ENCODE data around the gene CD40LG.

DNA sequence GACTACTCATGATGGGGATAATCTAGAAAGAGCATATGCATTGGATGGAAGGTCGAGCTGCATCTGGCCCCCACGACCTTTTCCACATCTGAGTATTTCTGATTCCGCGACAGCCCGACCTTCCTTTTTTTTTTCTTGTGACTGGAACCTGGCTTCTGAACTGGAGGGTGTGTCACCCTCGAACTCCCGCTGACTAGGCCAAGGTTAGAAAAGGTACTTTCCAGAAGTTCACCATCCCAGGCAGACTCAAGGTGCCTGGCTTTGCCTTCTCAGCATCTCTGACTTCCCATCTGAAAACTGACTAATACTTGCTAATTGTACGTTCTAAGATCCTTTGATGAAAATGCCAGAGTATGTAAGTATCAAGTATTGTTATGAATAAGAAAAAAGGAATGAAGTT, 49.3 kb upstream of the CD40LG start:
- no peak for TF ChIP-seq EZH2 (IDR thresholded peaks at IDR 0.05; ENCODE audit: low read length)
- TF ChIP-seq, protein P1, sequence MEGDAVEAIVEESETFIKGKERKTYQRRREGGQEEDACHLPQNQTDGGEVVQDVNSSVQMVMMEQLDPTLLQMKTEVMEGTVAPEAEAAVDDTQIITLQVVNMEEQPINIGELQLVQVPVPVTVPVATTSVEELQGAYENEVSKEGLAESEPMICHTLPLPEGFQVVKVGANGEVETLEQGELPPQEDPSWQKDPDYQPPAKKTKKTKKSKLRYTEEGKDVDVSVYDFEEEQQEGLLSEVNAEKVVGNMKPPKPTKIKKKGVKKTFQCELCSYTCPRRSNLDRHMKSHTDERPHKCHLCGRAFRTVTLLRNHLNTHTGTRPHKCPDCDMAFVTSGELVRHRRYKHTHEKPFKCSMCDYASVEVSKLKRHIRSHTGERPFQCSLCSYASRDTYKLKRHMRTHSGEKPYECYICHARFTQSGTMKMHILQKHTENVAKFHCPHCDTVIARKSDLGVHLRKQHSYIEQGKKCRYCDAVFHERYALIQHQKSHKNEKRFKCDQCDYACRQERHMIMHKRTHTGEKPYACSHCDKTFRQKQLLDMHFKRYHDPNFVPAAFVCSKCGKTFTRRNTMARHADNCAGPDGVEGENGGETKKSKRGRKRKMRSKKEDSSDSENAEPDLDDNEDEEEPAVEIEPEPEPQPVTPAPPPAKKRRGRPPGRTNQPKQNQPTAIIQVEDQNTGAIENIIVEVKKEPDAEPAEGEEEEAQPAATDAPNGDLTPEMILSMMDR (optimal IDR thresholded peaks at IDR 0.05 in 1 of 3, IDR thresholded peaks at IDR 0.05 in 1 of 3, conservative IDR thresholded peaks at IDR 0.05 in 1 of 3; ENCODE audit: extremely low read depth in 1 of 3, insufficient read depth in 2 of 3, low read length in 3 of 3) = no peak

All from keratinocyte (primary cell).